Keratinocyte (primary cell): ENCODE measurements around the gene SMYD3. TPM values are rescaled to one million over a fixed set of nuclear protein-coding genes. Genes with fewer than 3 reads are reported as not detected.

ENCODE experiments used
- DNase-seq: peaks from one replicate; pipeline ENCODE4 v3.0.0-alpha.2; 2011; ENCODE audit warnings: low read depth, missing footprints, low spot score
- FAIRE-seq: peaks from 2 replicates; lab custom pipeline; 2011; peaks lifted over from hg19 to GRCh38; lab: Jason Lieb, UNC
- H2AFZ ChIP-seq: 2 replicates; pipeline ENCODE4 v1.6.0; 2012; ENCODE audit warnings: low read length, control low read depth, inconsistent platforms; ENCODE audit not compliant: control insufficient read depth
- H3K27ac ChIP-seq: 2 replicates; pipeline ENCODE4 v1.5.1; 2011; ENCODE audit warnings: low read length; ENCODE audit not compliant: control insufficient read depth, insufficient read depth
- H3K27me3 ChIP-seq: 3 replicates; pipeline ENCODE4 v1.6.0; 2011; ENCODE audit warnings: low read length; ENCODE audit not compliant: control insufficient read depth, insufficient read depth; ENCODE audit errors: extremely low read depth
- H3K36me3 ChIP-seq, 2 experiments: 2 replicates in 1 of 2; 3 replicates in 1 of 2; pipeline ENCODE4 v1.5.1; 2011; ENCODE audit warnings: low read length in 2 of 2, mild to moderate bottlenecking in 1 of 2; ENCODE audit not compliant: control insufficient read depth in 2 of 2, insufficient read depth in 2 of 2; ENCODE audit errors: extremely low read depth in 1 of 2
- H3K4me1 ChIP-seq: 3 replicates; pipeline ENCODE4 v1.5.1; 2011; ENCODE audit warnings: low read length; ENCODE audit not compliant: control insufficient read depth, insufficient read depth; ENCODE audit errors: extremely low read depth
- H3K4me2 ChIP-seq: 3 replicates; pipeline ENCODE4 v1.6.0; 2011; ENCODE audit warnings: low read depth, low read length; ENCODE audit not compliant: control insufficient read depth, insufficient read depth; ENCODE audit errors: extremely low read depth
- H3K4me3 ChIP-seq, 3 experiments: fragments of 200-600 bp in 1 of 3; sonication (generic) in 1 of 3; 2 replicates in 2 of 3; 3 replicates in 1 of 3; pipeline ENCODE4 v1.5.1; 2011 to 2016; ENCODE audit warnings: low read length in 3 of 3, mild to moderate bottlenecking in 3 of 3, control low read depth in 2 of 3, inconsistent platforms in 1 of 3, low read depth in 1 of 3, mixed read lengths in 1 of 3, mixed run types in 1 of 3, moderate library complexity in 1 of 3; ENCODE audit not compliant: control insufficient read depth in 2 of 3, insufficient read depth in 2 of 3; ENCODE audit errors: extremely low read depth in 1 of 3
- H3K79me2 ChIP-seq: 2 replicates; pipeline ENCODE4 v1.6.0; 2012; ENCODE audit warnings: low read length; ENCODE audit not compliant: control insufficient read depth, insufficient read depth
- H3K9ac ChIP-seq: 3 replicates; pipeline ENCODE4 v1.6.0; 2011; ENCODE audit warnings: low read length; ENCODE audit not compliant: control insufficient read depth, insufficient read depth; ENCODE audit errors: extremely low read depth
- H3K9me1 ChIP-seq: 3 replicates; pipeline ENCODE4 v1.6.0; 2011; ENCODE audit warnings: low read length; ENCODE audit not compliant: control insufficient read depth, insufficient read depth; ENCODE audit errors: extremely low read depth
- H3K9me3 ChIP-seq: 2 replicates; pipeline ENCODE4 v1.5.1; 2012; ENCODE audit warnings: low read depth, low read length; ENCODE audit not compliant: control insufficient read depth
- H4K20me1 ChIP-seq: 3 replicates; pipeline ENCODE4 v1.6.0; 2011; ENCODE audit warnings: low read length; ENCODE audit not compliant: control insufficient read depth, insufficient read depth; ENCODE audit errors: extremely low read depth
- CTCF ChIP-seq, 3 experiments: IDR thresholded peaks in 1 of 3; conservative IDR thresholded peaks in 1 of 3; optimal IDR thresholded peaks in 1 of 3; 2 replicates in 2 of 3; 3 replicates in 1 of 3; pipeline versions ENCODE3 to v1.5.1; 2011; ENCODE audit warnings: low read length in 3 of 3, mild to moderate bottlenecking in 3 of 3, moderate library complexity in 2 of 3, control low read depth in 1 of 3, inconsistent platforms in 1 of 3; ENCODE audit not compliant: insufficient read depth in 2 of 3; ENCODE audit errors: extremely low read depth in 1 of 3
- EZH2 ChIP-seq: IDR thresholded peaks from one replicate; pipeline ENCODE4 v1.6.1; 2012; ENCODE audit warnings: inconsistent platforms, mild to moderate bottlenecking, low read length, moderate library complexity
- dilution Hi-C: fragments of 300-500 bp; cut with MboI; formaldehyde crosslinking; loops from one replicate; pipeline ENCODE4 v1.7.0; 2020; ENCODE audit warnings: low sequenced_read_pairs; ENCODE audit not compliant: extremely low pct_ligation_motif_present
- polyA plus RNA-seq, 5 experiments: library from polyadenylated mRNA; depleted of rRNA in 3 of 5; stranded (reverse) in 3 of 5; stranded (forward) in 1 of 5; unstranded in 1 of 5; fragments of >200 nt; gene quantifications; 1 replicate in 1 of 5; 2 replicates in 3 of 5; 3 replicates in 1 of 5; pipeline versions ENCODE4 v1.2.1 to v1.2.3, GENCODE V29; 2011 to 2012; ENCODE audit warnings: missing spikeins in 2 of 5, low read depth in 1 of 5, low replicate concordance in 1 of 5

The SMYD3 gene
- polyA plus RNA-seq, 1 donor (not counting 4 experiments of a cell fraction or from before 2014, with no cell fraction given), result 31.0 TPM

- Histone ChIP-seq H3K27me3 (no peaks in the 10 kb centered on the region), H3K9ac (no peak overlapping the region), H3K4me3 (no peak overlapping the region), H3K4me2 (no peak overlapping the region), H3K9me1 (no peaks in the 10 kb centered on the region), H3K79me2 (no peaks in the 10 kb centered on the region), H3K27ac (no peak overlapping the region), H3K36me3 (no peaks in the 10 kb centered on the region), H2AFZ (no peak overlapping the region), H3K4me1 (no peaks in the 10 kb centered on the region), H4K20me1 (no peaks in the 10 kb centered on the region), H3K9me3 (peaks cover 2% of the 10 kb centered on the region)
- FAIRE-seq, result no peak
- TF ChIP-seq CTCF (optimal IDR thresholded peaks at IDR 0.05 in 1 of 3, IDR thresholded peaks at IDR 0.05 in 1 of 3, conservative IDR thresholded peaks at IDR 0.05 in 1 of 3; ENCODE audit: extremely low read depth in 1 of 3, insufficient read depth in 2 of 3, low read length in 3 of 3) (no peak), EZH2 (no peak)
- no peak for DNase-seq
- dilution Hi-C loops, result no loop called here
These were observed 113.0 kb downstream of the SMYD3 start for GRCh38 chr1:246394121-246394520.

- Histone ChIP-seq H3K4me2 (no peak overlapping the region), H3K9ac (no peak overlapping the region), H3K4me1 (no peaks in the 10 kb centered on the region), H4K20me1 (no peaks in the 10 kb centered on the region), H3K9me1 (no peaks in the 10 kb centered on the region), H2AFZ (no peak overlapping the region), H3K79me2 (no peaks in the 10 kb centered on the region), H3K36me3 (no peaks in the 10 kb centered on the region), H3K9me3 (peaks cover 2% of the 10 kb centered on the region), H3K27me3 (no peaks in the 10 kb centered on the region), H3K27ac (no peak overlapping the region), H3K4me3 (no peak overlapping the region)
- dilution Hi-C loops, result no loop called here
- TF ChIP-seq EZH2 (no peak), CTCF (optimal IDR thresholded peaks at IDR 0.05 in 1 of 3, IDR thresholded peaks at IDR 0.05 in 1 of 3, conservative IDR thresholded peaks at IDR 0.05 in 1 of 3; ENCODE audit: extremely low read depth in 1 of 3, insufficient read depth in 2 of 3, low read length in 3 of 3) (no peak)
- DNase-seq, result no peak
- FAIRE-seq, result no peak
These were observed 116.2 kb downstream of the SMYD3 start for GRCh38 chr1:246390855-246391254.
